Endothelial cell of umbilical vein (primary cell): Measurements from ENCODE around the gene SPPL2C. TPM values are rescaled to one million over a fixed set of nuclear protein-coding genes. Genes with fewer than 3 reads are reported as not detected.

Experiments used
- BruUV-seq: library from RNA; stranded (reverse); fragments of 400-500 nt; replicated peaks from 2 replicates; lab custom pipeline; 2021; lab: Mats Ljungman, UMichigan
- CTCF ChIA-PET: fragments of 300-600, 350-600 bp; sonication (Branson Sonifier 250); formaldehyde crosslinking; loops from one replicate; lab custom pipeline; 2021; ENCODE audit warnings: antibody characterized with exemption, inconsistent platforms; lab: Charles Lee
- POLR2A ChIA-PET: fragments of 300-600, 350-600 bp; sonication (Branson Sonifier 250); formaldehyde crosslinking; loops from one replicate; lab custom pipeline; 2021; ENCODE audit warnings: antibody characterized with exemption, inconsistent platforms; lab: Charles Lee
- DNase-seq: peaks from one replicate; pipeline ENCODE4 v3.0.0-alpha.2; 2011; ENCODE audit warnings: low read depth, low spot score
- FAIRE-seq: peaks from 2 replicates; lab custom pipeline; 2011; peaks lifted over from hg19 to GRCh38; lab: Jason Lieb, UNC
- H2AFZ ChIP-seq: 2 replicates; pipeline ENCODE4 v1.6.0; 2012; ENCODE audit warnings: low read depth, low read length, control low read depth, inconsistent platforms
- H3K27ac ChIP-seq: 2 replicates; pipeline ENCODE4 v1.5.1; 2011; ENCODE audit warnings: low read depth, mild to moderate bottlenecking, control low read depth, low read length, moderate library complexity; ENCODE audit not compliant: insufficient read depth
- H3K27me3 ChIP-seq, 2 experiments: 2 replicates each; pipeline versions ENCODE4 v1.6.0 to v1.6.1; 2011; ENCODE audit warnings: low read length in 2 of 2, mixed read lengths in 1 of 2; ENCODE audit not compliant: control insufficient read depth in 2 of 2, insufficient read depth in 2 of 2
- H3K36me3 ChIP-seq, 2 experiments: 2 replicates in 1 of 2; 3 replicates in 1 of 2; pipeline ENCODE4 v1.5.1; 2011; ENCODE audit warnings: low read length in 2 of 2, mild to moderate bottlenecking in 1 of 2, moderate library complexity in 1 of 2; ENCODE audit not compliant: control insufficient read depth in 2 of 2, insufficient read depth in 2 of 2; ENCODE audit errors: extremely low read depth in 1 of 2
- H3K4me1 ChIP-seq: 3 replicates; pipeline ENCODE4 v1.5.1; 2011; ENCODE audit warnings: mild to moderate bottlenecking, low read length; ENCODE audit not compliant: control insufficient read depth, insufficient read depth; ENCODE audit errors: extremely low read depth
- H3K4me2 ChIP-seq: 2 replicates; pipeline ENCODE4 v1.6.1; 2011; ENCODE audit warnings: low read length, control low read depth, mixed read lengths; ENCODE audit not compliant: insufficient read depth
- H3K4me3 ChIP-seq, 3 experiments: fragments of 200-600 bp in 1 of 3; sonication (generic), shearing (Covaris generic) in 1 of 3; replicated peaks in 1 of 3; 2 replicates each; pipeline ENCODE4 v1.5.1; 2011 to 2016; ENCODE audit warnings: control low read depth in 3 of 3, low read length in 3 of 3, mild to moderate bottlenecking in 2 of 3, inconsistent platforms in 1 of 3, low read depth in 1 of 3, moderate library complexity in 1 of 3; ENCODE audit not compliant: insufficient read depth in 1 of 3
- H3K79me2 ChIP-seq: 2 replicates; pipeline ENCODE4 v1.6.0; 2012; ENCODE audit warnings: low read length, inconsistent platforms; ENCODE audit not compliant: control insufficient read depth, insufficient read depth
- H3K9ac ChIP-seq: replicated peaks from 2 replicates; pipeline ENCODE3; 2011; ENCODE audit warnings: low read length, control low read depth; ENCODE audit not compliant: insufficient read depth; ENCODE audit errors: extremely low read depth
- H3K9me1 ChIP-seq: replicated peaks from 3 replicates; pipeline ENCODE4 v1.6.0; 2011; ENCODE audit warnings: mild to moderate bottlenecking, low read length; ENCODE audit not compliant: control insufficient read depth, insufficient read depth; ENCODE audit errors: extremely low read depth
- H3K9me3 ChIP-seq: replicated peaks from 2 replicates; pipeline ENCODE4 v1.5.1; 2012; ENCODE audit warnings: low read length, inconsistent platforms; ENCODE audit not compliant: control insufficient read depth, insufficient read depth
- H4K20me1 ChIP-seq: replicated peaks from 2 replicates; pipeline ENCODE3; 2011; ENCODE audit warnings: mild to moderate bottlenecking, low read length; ENCODE audit not compliant: control insufficient read depth, insufficient read depth; ENCODE audit errors: extremely low read depth
- CTCF ChIP-seq, 2 donors: IDR thresholded peaks; 1 replicate in 1 of 2; 2 replicates in 1 of 2; pipeline ENCODE4 v1.5.1; 2011; ENCODE audit warnings: low read length in 2 of 2, mild to moderate bottlenecking in 2 of 2, moderate library complexity in 2 of 2, control low read depth in 1 of 2, inconsistent platforms in 1 of 2, low read depth in 1 of 2; ENCODE audit not compliant: insufficient read depth in 1 of 2; ENCODE audit errors: extremely low read depth in 1 of 2
- EZH2 ChIP-seq: IDR thresholded peaks from 2 replicates; pipeline ENCODE4 v1.6.1; 2012; ENCODE audit warnings: borderline replicate concordance, low read depth, mild to moderate bottlenecking, moderate library complexity, low read length, inconsistent platforms; ENCODE audit not compliant: severe bottlenecking
- FOS ChIP-seq: IDR thresholded peaks from 2 replicates; pipeline ENCODE4 v1.6.1; 2011; ENCODE audit warnings: mild to moderate bottlenecking, low read length, moderate library complexity, borderline replicate concordance; ENCODE audit not compliant: insufficient read depth
- GATA2 ChIP-seq: IDR thresholded peaks from 2 replicates; pipeline ENCODE4 v1.7.0; 2011; ENCODE audit warnings: low read depth, mild to moderate bottlenecking, moderate library complexity, mixed read lengths, low read length; ENCODE audit not compliant: insufficient read length, insufficient read depth
- JUN ChIP-seq: IDR thresholded peaks from 2 replicates; pipeline ENCODE4 v1.6.1; 2011; ENCODE audit warnings: borderline replicate concordance, low read depth; ENCODE audit not compliant: insufficient read length, insufficient read depth
- MAX ChIP-seq: IDR thresholded peaks from 2 replicates; pipeline ENCODE4 v1.6.1; 2011; ENCODE audit not compliant: insufficient read depth, insufficient read length
- MYC ChIP-seq: IDR thresholded peaks from one replicate; pipeline ENCODE4 v1.6.1; 2011; ENCODE audit warnings: mild to moderate bottlenecking, low read depth, low read length
- POLR2A ChIP-seq: IDR thresholded peaks from 2 replicates; pipeline ENCODE4 v1.6.1; 2012; ENCODE audit warnings: low read depth, mild to moderate bottlenecking, control low read depth, low read length
- POLR2AphosphoS5 ChIP-seq: IDR thresholded peaks from 2 replicates; pipeline ENCODE4 v1.6.1; 2012; ENCODE audit warnings: low read depth, mild to moderate bottlenecking, control low read depth, low read length, moderate library complexity; ENCODE audit not compliant: insufficient read depth
- dilution Hi-C: fragments of 300-500 bp; cut with MboI; formaldehyde crosslinking; loops from one replicate; pipeline ENCODE4 v1.15.0; 2019; ENCODE audit warnings: low sequenced_read_pairs; ENCODE audit not compliant: extremely low pct_ligation_motif_present
- intact Hi-C: fragments of 100-400 bp; cut with micrococcal nuclease; formaldehyde crosslinking; loops from one replicate; pipeline ENCODE4 v1.10.0; 2022
- polyA plus RNA-seq, 4 experiments: library from polyadenylated mRNA; depleted of rRNA in 3 of 4; stranded (reverse) in 3 of 4; unstranded in 1 of 4; fragments of >200 nt; gene quantifications; 2 replicates each; pipeline versions ENCODE4 v1.2.1 to v1.2.3, GENCODE V29; 2011 to 2012; ENCODE audit warnings: missing spikeins in 1 of 4
- total RNA-seq: library from RNA; stranded (reverse); gene quantifications from 2 replicates; pipeline ENCODE4 v1.2.3, GENCODE V29; 2021

The SPPL2C gene
- total and polyA plus RNA-seq, 2 donors (not counting 3 experiments of a cell fraction or from before 2014, with no cell fraction given), result not detected

GRCh38 chr17:45841186-45841585 lies 3.5 kb upstream of the SPPL2C start:
- H4K20me1 ChIP-seq, result no peaks in the 10 kb centered on the region
- H3K9me1 ChIP-seq, result no peaks in the 10 kb centered on the region
- ChIA-PET CTCF (no interaction called here), POLR2A (no interaction called here)
- no TSS peak for BruUV-seq
- H3K79me2 ChIP-seq, result no peaks in the 10 kb centered on the region
- DNase-seq (no peak), FAIRE-seq (no peak)
- H3K27me3 ChIP-seq, result no peaks in the 10 kb centered on the region
- no peak overlapping the region for H3K9ac ChIP-seq
- H3K4me1 ChIP-seq, result no peaks in the 10 kb centered on the region
- intact Hi-C loops, result no loop called here
- no peak overlapping the region for H2AFZ ChIP-seq
- no peaks in the 10 kb centered on the region for H3K9me3 ChIP-seq
- H3K27ac ChIP-seq, result no peak overlapping the region
- H3K36me3 ChIP-seq, result no peaks in the 10 kb centered on the region
- H3K4me3 ChIP-seq, result no peak overlapping the region
- no peak for TF ChIP-seq JUN
- no peak for TF ChIP-seq POLR2A
- no peak for TF ChIP-seq MYC
- TF ChIP-seq EZH2, result no peak
- TF ChIP-seq FOS, result no peak
- no peak for TF ChIP-seq CTCF (IDR thresholded peaks at IDR 0.05; ENCODE audit: extremely low read depth in 1 of 2, insufficient read depth in 1 of 2, low read depth in 1 of 2, low read length in 2 of 2)
- TF ChIP-seq MAX, result no peak
- TF ChIP-seq POLR2AphosphoS5, result no peak
- TF ChIP-seq GATA2, result no peak
- H3K4me2 ChIP-seq, result no peak overlapping the region
- dilution Hi-C loops, result no loop called here
